ENCODE results near the gene CAMK2N2.
"Not testable (repeated sequence)": the region's sequence is repeated elsewhere in the genome, so short reads cannot be mapped to it uniquely, and the experiment has no call there.

Gene CAMK2N2

DNA sequence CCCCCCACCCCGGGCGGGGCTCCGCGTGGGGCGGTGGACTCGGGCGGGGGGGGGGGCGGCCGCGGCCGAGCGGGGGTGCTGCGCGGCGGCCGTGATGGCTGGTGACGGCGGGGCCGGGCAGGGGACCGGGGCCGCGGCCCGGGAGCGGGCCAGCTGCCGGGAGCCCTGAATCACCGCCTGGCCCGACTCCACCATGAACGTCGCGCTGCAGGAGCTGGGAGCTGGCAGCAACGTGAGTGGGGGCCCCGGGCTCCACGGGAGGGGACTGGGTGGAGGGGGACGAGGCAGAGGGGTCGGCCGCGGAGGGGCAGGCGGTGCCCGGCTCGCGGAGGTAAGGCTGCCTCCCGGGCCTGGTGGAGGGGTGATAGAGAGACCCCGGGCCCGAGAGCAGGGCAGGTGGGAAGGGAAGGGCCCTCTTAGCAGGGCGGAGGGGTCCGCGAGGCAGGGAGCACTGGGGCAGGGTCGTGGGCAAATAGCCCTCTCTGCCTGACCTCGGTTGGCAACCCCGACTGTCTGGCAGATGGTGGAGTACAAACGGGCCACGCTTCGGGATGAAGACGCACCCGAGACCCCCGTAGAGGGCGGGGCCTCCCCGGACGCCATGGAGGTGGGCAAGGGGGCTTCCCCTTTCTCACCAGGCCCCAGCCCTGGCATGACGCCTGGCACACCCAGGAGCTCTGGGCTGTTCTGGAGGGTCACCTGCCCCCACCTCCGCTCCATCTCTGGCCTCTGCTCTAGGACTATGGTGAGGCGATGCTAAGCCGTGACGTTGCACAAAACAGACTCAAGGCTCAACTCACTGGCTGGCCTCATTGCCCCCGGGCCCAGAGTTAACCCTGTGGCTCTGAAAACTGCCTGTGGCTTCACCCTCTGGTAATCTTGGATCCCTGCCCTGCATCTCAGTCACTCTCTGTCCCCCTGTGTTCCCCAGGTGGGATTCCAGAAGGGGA, 14.9 kb upstream of the CAMK2N2 start, which contains the start of gene ECE2:
TSS of gene ECE2 (plus strand) at position 62 of the 950 bp plus-strand sequence. CDS start at position 194, 132 bp downstream.
- H3K9me3 ChIP-seq (ENCODE audit: control insufficient read depth in 5 of 5, low read length in 5 of 5), result peaks cover 0 to 3% (median 0%) of the 10 kb centered on the region in 5 donors
- H3K27ac ChIP-seq (ENCODE audit: low read depth, low read length), result no peak within 1 kb of the TSS
- H3K36me3 ChIP-seq (ENCODE audit: control insufficient read depth in 5 of 5, insufficient read depth in 5 of 5, low read length in 5 of 5), result no peaks in the 10 kb centered on the region
- no peak within 1 kb of the TSS for H3K4me3 ChIP-seq (ENCODE audit: low read depth in 1 of 5, low read length in 5 of 5)
- peaks cover 11 to 41% (median 26%) of the 10 kb centered on the region in 5 donors for H3K27me3 ChIP-seq (ENCODE audit: control insufficient read depth in 5 of 5, insufficient read depth in 4 of 5, low read length in 5 of 5)
- no peak within 1 kb of the TSS for H3K9ac ChIP-seq (ENCODE audit: low read length in 5 of 5)
- H3K4me1 ChIP-seq (ENCODE audit: control insufficient read depth in 5 of 5, insufficient read depth in 5 of 5, low read length in 5 of 5), result peaks cover 0 to 5% (median 0%) of the 10 kb centered on the region in 5 donors

GRCh38 chr3:184275381-184275701, 14.0 kb upstream of the CAMK2N2 start:
- Histone ChIP-seq H3K36me3 (ENCODE audit: control insufficient read depth in 5 of 5, insufficient read depth in 5 of 5, low read length in 5 of 5) (no peaks in the 10 kb centered on the region), H3K9ac (ENCODE audit: low read length in 5 of 5) (no peak overlapping the region), H3K27me3 (ENCODE audit: control insufficient read depth in 5 of 5, insufficient read depth in 4 of 5, low read length in 5 of 5) (peaks cover 11 to 41% (median 26%) of the 10 kb centered on the region in 5 donors), H3K9me3 (ENCODE audit: control insufficient read depth in 5 of 5, low read length in 5 of 5) (peaks cover 0 to 3% (median 0%) of the 10 kb centered on the region in 5 donors), H3K4me3 (ENCODE audit: low read depth in 1 of 5, low read length in 5 of 5) (no peak overlapping the region), H3K27ac (ENCODE audit: low read depth, low read length) (no peak overlapping the region), H3K4me1 (ENCODE audit: control insufficient read depth in 5 of 5, insufficient read depth in 5 of 5, low read length in 5 of 5) (peaks cover 0 to 5% (median 0%) of the 10 kb centered on the region in 5 donors)

GRCh38 chr3:184272269-184272668, 10.9 kb upstream of the CAMK2N2 start:
- Histone ChIP-seq H3K9me3 (ENCODE audit: control insufficient read depth in 5 of 5, low read length in 5 of 5) (peaks cover 0 to 3% (median 0%) of the 10 kb centered on the region in 5 donors), H3K36me3 (ENCODE audit: control insufficient read depth in 5 of 5, insufficient read depth in 5 of 5, low read length in 5 of 5) (no peaks in the 10 kb centered on the region), H3K27me3 (ENCODE audit: control insufficient read depth in 5 of 5, insufficient read depth in 4 of 5, low read length in 5 of 5) (peaks cover 10 to 30% (median 21%) of the 10 kb centered on the region in 5 donors), H3K27ac (ENCODE audit: low read depth, low read length) (no peak overlapping the region), H3K9ac (ENCODE audit: low read length in 5 of 5) (no peak overlapping the region), H3K4me3 (ENCODE audit: low read depth in 1 of 5, low read length in 5 of 5) (no peak overlapping the region), H3K4me1 (ENCODE audit: control insufficient read depth in 5 of 5, insufficient read depth in 5 of 5, low read length in 5 of 5) (peaks cover 0 to 5% (median 0%) of the 10 kb centered on the region in 5 donors)

- not testable (repeated sequence) for H3K9ac ChIP-seq (ENCODE audit: low read length in 5 of 5); H3K4me1 ChIP-seq (ENCODE audit: control insufficient read depth in 5 of 5, insufficient read depth in 5 of 5, low read length in 5 of 5); H3K4me3 ChIP-seq (ENCODE audit: low read depth in 1 of 5, low read length in 5 of 5); H3K9me3 ChIP-seq (ENCODE audit: control insufficient read depth in 5 of 5, low read length in 5 of 5); H3K36me3 ChIP-seq (ENCODE audit: control insufficient read depth in 5 of 5, insufficient read depth in 5 of 5, low read length in 5 of 5); H3K27ac ChIP-seq (ENCODE audit: low read depth, low read length)
- H3K27me3 ChIP-seq (ENCODE audit: control insufficient read depth in 5 of 5, insufficient read depth in 4 of 5, low read length in 5 of 5), result peaks cover 9 to 16% (median 11%) of the 10 kb centered on the region in 5 donors
Measured at GRCh38 chr3:184267249-184267648, 5.9 kb upstream of the CAMK2N2 start.

GRCh38 chr3:184262764-184263179, 1.4 kb upstream of the CAMK2N2 start:
- H3K4me1 ChIP-seq (ENCODE audit: control insufficient read depth in 5 of 5, insufficient read depth in 5 of 5, low read length in 5 of 5), result peaks cover 2 to 29% (median 22%) of the 10 kb centered on the region in 5 donors
- no peak overlapping the region for H3K9ac ChIP-seq (ENCODE audit: low read length in 5 of 5)
- no peak overlapping the region for H3K4me3 ChIP-seq (ENCODE audit: low read depth in 1 of 5, low read length in 5 of 5)
- no peaks in the 10 kb centered on the region for H3K9me3 ChIP-seq (ENCODE audit: control insufficient read depth in 5 of 5, low read length in 5 of 5)
- peaks cover 27 to 46% (median 35%) of the 10 kb centered on the region in 5 donors for H3K27me3 ChIP-seq (ENCODE audit: control insufficient read depth in 5 of 5, insufficient read depth in 4 of 5, low read length in 5 of 5)
- H3K36me3 ChIP-seq (ENCODE audit: control insufficient read depth in 5 of 5, insufficient read depth in 5 of 5, low read length in 5 of 5), result no peaks in the 10 kb centered on the region
- no peak overlapping the region for H3K27ac ChIP-seq (ENCODE audit: low read depth, low read length)

DNA sequence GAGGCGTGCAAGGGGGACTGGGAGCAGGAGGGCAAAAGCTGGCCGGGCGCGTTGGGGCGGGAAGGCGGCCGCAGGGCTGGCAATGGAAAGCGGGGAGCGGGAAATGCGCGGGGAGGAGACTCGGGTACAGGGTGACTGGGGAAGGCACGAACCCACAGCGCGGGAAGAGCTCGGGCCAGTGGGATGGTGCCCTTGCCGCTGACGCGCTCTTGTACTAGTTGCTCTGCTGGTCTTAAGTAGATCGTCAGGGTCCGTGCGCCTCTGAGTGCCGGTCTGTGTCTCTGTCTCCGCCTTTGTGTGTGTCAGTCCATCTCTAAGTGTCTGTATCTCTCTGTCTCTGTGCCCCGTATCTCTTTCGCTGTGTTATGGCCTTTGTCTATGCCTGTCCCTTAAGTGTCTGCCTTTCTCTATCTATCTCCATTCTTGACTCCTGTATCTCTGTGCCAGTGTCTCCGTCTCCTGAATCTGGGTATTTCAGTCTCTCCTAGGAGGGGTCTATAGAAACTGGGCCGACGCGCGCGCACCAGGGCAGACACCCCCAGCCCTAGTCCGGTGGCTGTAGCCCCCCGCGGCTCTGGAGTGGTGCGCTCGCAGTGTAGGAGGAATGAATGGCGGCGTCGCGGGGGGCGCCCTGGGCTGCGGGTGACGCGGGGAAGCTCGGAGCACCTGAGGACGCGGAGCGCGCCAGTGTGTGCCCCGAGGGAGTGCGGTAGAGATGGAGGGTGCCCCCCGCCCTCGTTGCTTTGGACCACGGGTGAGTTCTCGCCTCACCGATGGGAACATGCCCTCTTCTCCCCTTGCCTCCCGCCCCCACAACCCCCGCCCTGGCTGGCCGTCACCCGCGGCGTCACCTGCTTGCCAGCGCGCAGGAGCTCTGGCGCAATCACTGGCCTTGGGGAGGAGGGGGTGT, 756 bp upstream of the CAMK2N2 start:
- no peaks in the 10 kb centered on the region for H3K9me3 ChIP-seq (ENCODE audit: control insufficient read depth in 5 of 5, low read length in 5 of 5)
- no peak overlapping the region for H3K27ac ChIP-seq (ENCODE audit: low read depth, low read length)
- no peaks in the 10 kb centered on the region for H3K36me3 ChIP-seq (ENCODE audit: control insufficient read depth in 5 of 5, insufficient read depth in 5 of 5, low read length in 5 of 5)
- H3K4me1 ChIP-seq (ENCODE audit: control insufficient read depth in 5 of 5, insufficient read depth in 5 of 5, low read length in 5 of 5), result peaks cover 2 to 29% (median 22%) of the 10 kb centered on the region in 5 donors
- peaks cover 27 to 46% (median 35%) of the 10 kb centered on the region in 5 donors for H3K27me3 ChIP-seq (ENCODE audit: control insufficient read depth in 5 of 5, insufficient read depth in 4 of 5, low read length in 5 of 5)
- no peak overlapping the region for H3K9ac ChIP-seq (ENCODE audit: low read length in 5 of 5)
- H3K4me3 ChIP-seq (ENCODE audit: low read depth in 1 of 5, low read length in 5 of 5), result peak overlapping the region; percentile 39 to 63 (median 53)

DNA sequence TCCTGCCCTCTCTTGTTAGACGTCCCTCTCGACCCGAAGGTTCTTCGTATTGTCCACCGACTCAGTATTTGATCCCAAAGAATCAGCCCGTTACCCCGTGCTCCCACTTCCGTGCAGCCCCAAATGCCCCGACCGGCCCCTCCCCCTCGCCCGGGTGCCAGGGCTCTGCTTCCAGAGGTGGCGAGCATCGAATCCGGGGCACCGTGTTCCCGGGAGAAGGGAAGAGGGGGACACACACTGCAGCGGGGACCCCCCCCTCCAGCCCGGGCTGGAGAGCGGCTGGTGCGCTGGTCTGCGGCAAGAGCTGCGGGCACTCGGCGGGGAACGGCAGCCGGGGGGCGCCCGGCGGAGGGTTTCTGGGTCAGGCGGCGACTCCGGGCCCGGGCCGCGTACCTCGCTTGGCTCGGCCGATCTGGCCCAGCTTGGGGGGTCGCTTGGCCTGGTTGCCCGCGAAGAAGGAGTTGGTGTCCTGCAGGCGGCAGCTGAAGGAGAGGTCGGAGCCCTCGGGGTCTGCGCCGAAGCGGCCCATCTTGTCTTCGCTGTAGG, 556 bp downstream of the CAMK2N2 start:
- Histone ChIP-seq H3K27ac (ENCODE audit: low read depth, low read length) (no peak overlapping the region), H3K4me1 (ENCODE audit: control insufficient read depth in 5 of 5, insufficient read depth in 5 of 5, low read length in 5 of 5) (peaks cover 2 to 29% (median 22%) of the 10 kb centered on the region in 5 donors)

DNA sequence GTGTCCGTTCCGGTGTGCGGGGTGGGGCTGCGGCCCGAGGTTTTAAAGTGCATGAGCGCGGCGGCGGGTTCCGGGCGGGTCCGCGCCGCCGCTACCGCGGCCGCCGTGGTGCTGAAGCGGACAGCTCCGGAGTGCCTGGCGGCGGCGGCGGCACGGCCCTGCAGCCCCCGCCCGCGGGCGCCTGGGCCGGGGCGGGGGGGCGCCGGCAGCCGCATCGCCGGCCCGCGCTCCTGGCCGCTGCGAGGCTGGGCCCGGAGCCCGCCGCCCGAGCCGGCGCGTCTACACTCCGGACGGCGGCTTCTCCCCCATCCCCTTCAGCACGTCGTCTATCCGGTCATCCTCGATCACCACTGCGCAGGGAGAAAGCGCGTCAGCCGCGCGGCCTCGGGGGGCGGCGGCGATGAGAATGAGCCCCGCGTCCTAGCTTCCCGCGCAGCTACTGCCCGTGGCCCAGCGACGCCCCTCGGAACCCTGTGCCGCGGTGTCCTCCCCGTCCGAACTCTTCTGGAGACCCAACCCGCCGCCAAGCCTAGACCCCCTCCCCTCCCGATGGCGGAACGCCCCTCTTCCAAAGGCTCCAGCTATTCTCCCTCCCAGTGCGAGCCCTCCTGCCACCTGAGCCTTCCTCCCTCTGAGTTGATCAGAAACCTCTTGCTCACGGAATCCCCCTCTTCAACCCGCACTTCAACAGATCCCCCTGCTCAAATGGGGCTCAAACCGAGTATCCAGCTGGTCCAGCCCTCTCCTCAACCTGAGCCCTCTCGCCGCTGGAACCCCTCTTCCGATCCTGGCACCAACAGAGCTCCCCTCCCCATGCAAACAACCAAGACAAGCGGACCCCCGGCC, 1.3 kb downstream of the CAMK2N2 start:
- H3K4me1 ChIP-seq (ENCODE audit: control insufficient read depth in 5 of 5, insufficient read depth in 5 of 5, low read length in 5 of 5), result peaks cover 2 to 29% (median 22%) of the 10 kb centered on the region in 5 donors

More for the DNA sequence above, 556 bp downstream of the CAMK2N2 start:
- no peaks in the 10 kb centered on the region for H3K9me3 ChIP-seq (ENCODE audit: control insufficient read depth in 5 of 5, low read length in 5 of 5)
- peak overlapping the region in 4 of 5 donors; percentile 29 to 50 (median 44) for H3K4me3 ChIP-seq (ENCODE audit: low read depth in 1 of 5, low read length in 5 of 5)
- peaks cover 27 to 46% (median 35%) of the 10 kb centered on the region in 5 donors for H3K27me3 ChIP-seq (ENCODE audit: control insufficient read depth in 5 of 5, insufficient read depth in 4 of 5, low read length in 5 of 5)
- no peaks in the 10 kb centered on the region for H3K36me3 ChIP-seq (ENCODE audit: control insufficient read depth in 5 of 5, insufficient read depth in 5 of 5, low read length in 5 of 5)
- no peak overlapping the region for H3K9ac ChIP-seq (ENCODE audit: low read length in 5 of 5)

DNA sequence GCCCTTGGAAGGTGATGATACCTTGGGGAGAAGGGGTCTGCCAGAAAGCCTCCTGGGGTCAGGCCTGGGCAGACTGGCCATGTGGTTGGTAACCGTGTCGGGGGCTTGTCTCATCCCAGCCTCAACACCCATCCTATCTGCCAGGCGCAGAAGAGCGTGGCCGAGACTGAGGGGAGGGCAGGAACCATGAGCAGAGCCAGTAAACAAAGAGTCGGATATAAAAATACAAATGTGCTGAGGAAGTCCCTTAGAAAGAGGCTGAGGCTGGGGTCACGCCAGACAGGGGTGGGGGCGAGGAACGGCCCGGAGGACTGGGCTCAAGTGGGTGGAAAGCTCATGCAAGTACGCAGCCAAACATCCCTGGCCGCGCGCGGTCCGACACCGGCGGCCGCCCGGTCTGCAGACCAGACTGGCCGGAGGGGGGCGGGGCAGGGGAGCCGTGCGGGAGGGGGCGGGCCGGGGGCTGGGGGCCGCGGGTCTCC, 1.9 kb downstream of the CAMK2N2 start:
- no peak overlapping the region for H3K4me3 ChIP-seq (ENCODE audit: low read depth in 1 of 5, low read length in 5 of 5)
- H3K27me3 ChIP-seq (ENCODE audit: control insufficient read depth in 5 of 5, insufficient read depth in 4 of 5, low read length in 5 of 5), result peaks cover 23 to 43% (median 32%) of the 10 kb centered on the region in 5 donors

More for the DNA sequence above, 1.3 kb downstream of the CAMK2N2 start:
- H3K9ac ChIP-seq (ENCODE audit: low read length in 5 of 5), result no peak overlapping the region
- H3K9me3 ChIP-seq (ENCODE audit: control insufficient read depth in 5 of 5, low read length in 5 of 5), result no peaks in the 10 kb centered on the region
- H3K27me3 ChIP-seq (ENCODE audit: control insufficient read depth in 5 of 5, insufficient read depth in 4 of 5, low read length in 5 of 5), result peaks cover 27 to 46% (median 35%) of the 10 kb centered on the region in 5 donors
- no peaks in the 10 kb centered on the region for H3K36me3 ChIP-seq (ENCODE audit: control insufficient read depth in 5 of 5, insufficient read depth in 5 of 5, low read length in 5 of 5)
- H3K27ac ChIP-seq (ENCODE audit: low read depth, low read length), result no peak overlapping the region
- peak overlapping the region in 4 of 5 donors; percentile 29 to 47 (median 34) for H3K4me3 ChIP-seq (ENCODE audit: low read depth in 1 of 5, low read length in 5 of 5)

More for the DNA sequence above, 1.9 kb downstream of the CAMK2N2 start:
- Histone ChIP-seq H3K9ac (ENCODE audit: low read length in 5 of 5) (no peak overlapping the region), H3K4me1 (ENCODE audit: control insufficient read depth in 5 of 5, insufficient read depth in 5 of 5, low read length in 5 of 5) (peaks cover 2 to 29% (median 22%) of the 10 kb centered on the region in 5 donors), H3K9me3 (ENCODE audit: control insufficient read depth in 5 of 5, low read length in 5 of 5) (no peaks in the 10 kb centered on the region), H3K36me3 (ENCODE audit: control insufficient read depth in 5 of 5, insufficient read depth in 5 of 5, low read length in 5 of 5) (no peaks in the 10 kb centered on the region), H3K27ac (ENCODE audit: low read depth, low read length) (no peak overlapping the region)

All from subcutaneous abdominal adipose tissue (tissue), 5 donors.